CD14-positive monocyte (primary cell): ENCODE data around the gene ACVR1B. TPM values are rescaled to one million over a fixed set of nuclear protein-coding genes. Genes with fewer than 3 reads are reported as not detected.

Source experiments
- DNase-seq, 3 donors: peaks; one replicate each; pipeline ENCODE4 v3.0.0-alpha.2; 2011 to 2022
- H2AFZ ChIP-seq: 2 replicates; pipeline ENCODE4 v1.6.0; 2012; ENCODE audit warnings: mild to moderate bottlenecking, low read depth, low read length, inconsistent platforms; ENCODE audit not compliant: insufficient read depth, poor library complexity, severe bottlenecking
- H3K27ac ChIP-seq, 2 donors: 1 replicate in 1 of 2; 2 replicates in 1 of 2; pipeline ENCODE4 v1.5.1; 2012 to 2013; ENCODE audit warnings: low read length in 2 of 2, control low read depth in 1 of 2, inconsistent platforms in 1 of 2, low read depth in 1 of 2, mild to moderate bottlenecking in 1 of 2
- H3K27me3 ChIP-seq, 2 donors: one replicate each; pipeline versions ENCODE4 v1.6.0 to v1.6.1; 2011 to 2013; ENCODE audit warnings: low read length in 2 of 2; ENCODE audit not compliant: control insufficient read depth in 2 of 2, insufficient read depth in 2 of 2
- H3K36me3 ChIP-seq, 2 donors: replicated peaks in 1 of 2; 1 replicate in 1 of 2; 2 replicates in 1 of 2; pipeline versions ENCODE4 v1.5.1 to v1.6.1; 2012 to 2013; ENCODE audit warnings: low read length in 2 of 2, control low read depth in 1 of 2, inconsistent platforms in 1 of 2, mild to moderate bottlenecking in 1 of 2; ENCODE audit not compliant: insufficient read depth in 2 of 2, control insufficient read depth in 1 of 2
- H3K4me1 ChIP-seq, 2 donors: 1 replicate in 1 of 2; 2 replicates in 1 of 2; pipeline versions ENCODE4 v1.5.1 to v1.6.1; 2012 to 2013; ENCODE audit warnings: low read length in 2 of 2, control low read depth in 1 of 2, inconsistent platforms in 1 of 2, mild to moderate bottlenecking in 1 of 2, moderate library complexity in 1 of 2; ENCODE audit not compliant: insufficient read depth in 2 of 2, control insufficient read depth in 1 of 2
- H3K4me2 ChIP-seq: replicated peaks from 2 replicates; pipeline ENCODE3; 2012; ENCODE audit warnings: low read length, moderate library complexity, mild to moderate bottlenecking; ENCODE audit not compliant: poor library complexity, severe bottlenecking; ENCODE audit errors: extremely low read depth
- H3K4me3 ChIP-seq, 3 experiments: fragments of 200-600 bp in 1 of 3; sonication (generic) in 1 of 3; replicated peaks in 1 of 3; 1 replicate in 2 of 3; 2 replicates in 1 of 3; pipeline ENCODE4 v1.5.1; 2011 to 2013; ENCODE audit warnings: low read length in 3 of 3, mild to moderate bottlenecking in 3 of 3, control low read depth in 2 of 3, low read depth in 2 of 3, inconsistent platforms in 1 of 3, moderate library complexity in 1 of 3
- H3K79me2 ChIP-seq: 2 replicates; pipeline ENCODE4 v1.6.0; 2012; ENCODE audit warnings: mild to moderate bottlenecking, control low read depth, inconsistent platforms, low read length, moderate library complexity; ENCODE audit not compliant: insufficient read depth
- H3K9ac ChIP-seq: 2 replicates; pipeline ENCODE4 v1.6.0; 2017; ENCODE audit warnings: low read length, mild to moderate bottlenecking; ENCODE audit not compliant: insufficient read depth, poor library complexity, severe bottlenecking
- H3K9me3 ChIP-seq, 2 donors: replicated peaks in 1 of 2; 1 replicate in 1 of 2; 2 replicates in 1 of 2; pipeline versions ENCODE4 v1.5.1 to v1.6.1; 2012 to 2013; ENCODE audit warnings: low read length in 2 of 2, control low read depth in 1 of 2; ENCODE audit not compliant: control insufficient read depth in 1 of 2, insufficient read depth in 1 of 2
- H4K20me1 ChIP-seq: 2 replicates; pipeline ENCODE4 v1.6.0; 2012; ENCODE audit warnings: mild to moderate bottlenecking, low read length, control low read depth, moderate library complexity; ENCODE audit not compliant: insufficient read depth
- H3K27ac Mint-ChIP-seq, 7 donors: one replicate each; pipeline ENCODE4 v1.8.0; 2020; ENCODE audit warnings: mild to moderate bottlenecking in 7 of 7, mixed read lengths in 7 of 7, moderate library complexity in 6 of 7, inconsistent platforms in 2 of 7
- H3K27me3 Mint-ChIP-seq, 3 donors: one replicate each; pipeline ENCODE4 v1.8.0; 2021 to 2022; ENCODE audit warnings: low read depth in 3 of 3, mild to moderate bottlenecking in 3 of 3, mixed read lengths in 3 of 3, moderate library complexity in 3 of 3, inconsistent platforms in 1 of 3
- H3K36me3 Mint-ChIP-seq, 2 donors: one replicate each; pipeline ENCODE4 v1.8.0; 2020; ENCODE audit warnings: mixed read lengths in 2 of 2, inconsistent platforms in 1 of 2, mild to moderate bottlenecking in 1 of 2
- H3K4me1 Mint-ChIP-seq: one replicate; pipeline ENCODE4 v1.8.0; 2020; ENCODE audit warnings: mild to moderate bottlenecking, mixed read lengths
- H3K4me3 Mint-ChIP-seq, 2 donors: one replicate each; pipeline ENCODE4 v1.8.0; 2020; ENCODE audit warnings: mild to moderate bottlenecking in 2 of 2, mixed read lengths in 2 of 2, moderate library complexity in 1 of 2
- H3K9me3 Mint-ChIP-seq, 7 donors: one replicate each; pipeline ENCODE4 v1.8.0; 2020 to 2022; ENCODE audit warnings: mixed read lengths in 7 of 7, mild to moderate bottlenecking in 6 of 7, moderate library complexity in 6 of 7, inconsistent platforms in 2 of 7
- CTCF ChIP-seq: fragments of 200-600 bp; IDR thresholded peaks from one replicate; pipeline ENCODE4 v1.8.0; 2022; ENCODE audit warnings: antibody characterized with exemption, mild to moderate bottlenecking
- WGBS: methylation state at CpG from one replicate; pipeline ENCODE4 v1.1.5; 2013; ENCODE audit warnings: missing lambda C conversion rate; ENCODE audit not compliant: insufficient coverage; 5-methylcytosine and 5-hydroxymethylcytosine counted together
- intact Hi-C, 2 donors: fragments of 100-400 bp; cut with micrococcal nuclease; formaldehyde crosslinking; loops; one replicate each; pipeline versions ENCODE4 v1.15.0 to v1.15.1; 2023
- polyA plus RNA-seq, 3 donors: library from polyadenylated mRNA; depleted of rRNA in 1 of 3; unstranded in 2 of 3; stranded (reverse) in 1 of 3; fragments of 300-500 nt in 2 of 3; fragments of >200 nt in 1 of 3; fragmentation: Illumina TruSeq in 2 of 3; gene quantifications; 1 replicate in 2 of 3; 2 replicates in 1 of 3; pipeline ENCODE4 v1.2.3, GENCODE V29; 2012 to 2021

Gene ACVR1B
- polyA plus RNA-seq, 3 donors: 1.8 to 18.5 (median 3.9) TPM

DNA sequence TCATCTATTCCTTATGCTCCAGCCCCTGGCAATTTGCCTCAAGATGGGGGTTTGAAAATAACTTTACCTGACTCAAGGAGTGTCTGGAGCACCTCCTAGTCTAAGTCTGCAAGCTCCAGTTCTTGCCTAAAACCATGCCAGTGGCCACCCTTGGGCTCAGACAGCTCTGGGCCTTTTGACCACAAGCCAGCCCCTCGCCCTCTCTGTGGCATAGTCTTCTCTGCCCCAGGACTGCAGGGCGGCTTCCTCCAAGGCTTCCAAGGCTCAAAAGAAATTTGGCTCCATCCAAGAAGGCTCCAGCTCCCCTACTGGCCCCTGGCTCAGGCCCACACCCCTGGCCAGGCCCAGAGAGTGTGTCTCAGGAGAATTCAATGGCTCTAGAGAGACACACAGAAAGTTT is 29.4 kb upstream of the ACVR1B start:
- H3K9ac ChIP-seq: no peak overlapping the region
- H3K4me3 ChIP-seq: peak overlapping the region in 1 of 3 experiments; percentile 60
- no peak for DNase-seq
- intact Hi-C loops: loop anchor here (5.0 kb wide), 3 partner anchors 35 to 60 kb away; partner anchors contain the start of gene ANKRD33 (in 1 of the 2)
- no peaks in the 10 kb centered on the region for H3K27me3 ChIP-seq
- peak overlapping the region in 1 of 2 donors; percentile 71 for H3K4me3 Mint-ChIP-seq
- H3K79me2 ChIP-seq: no peaks in the 10 kb centered on the region
- H2AFZ ChIP-seq: peak overlapping the region; percentile 72
- H3K27me3 Mint-ChIP-seq: peaks cover 3 to 7% (median 4%) of the 10 kb centered on the region in 3 donors
- peaks cover 0 to 19% of the 10 kb centered on the region in 2 donors for H3K36me3 ChIP-seq
- 94% methylated on average over 2 of the region's 2 CpGs for WGBS
- H3K4me1 Mint-ChIP-seq: peaks cover 38% of the 10 kb centered on the region
- H4K20me1 ChIP-seq: no peaks in the 10 kb centered on the region
- H3K9me3 ChIP-seq: no peaks in the 10 kb centered on the region
- peak overlapping the region; percentile 89 to 92 for H3K27ac ChIP-seq
- peaks cover 0 to 3% (median 0%) of the 10 kb centered on the region in 7 donors for H3K9me3 Mint-ChIP-seq
- H3K4me1 ChIP-seq: peaks cover 21 to 25% of the 10 kb centered on the region in 2 donors
- H3K36me3 Mint-ChIP-seq: peaks cover 6 to 26% of the 10 kb centered on the region in 2 donors
- no peak for TF ChIP-seq CTCF
- peak overlapping the region; percentile 70 for H3K4me2 ChIP-seq
- peak overlapping the region; percentile 42 to 97 (median 93) for H3K27ac Mint-ChIP-seq

DNA sequence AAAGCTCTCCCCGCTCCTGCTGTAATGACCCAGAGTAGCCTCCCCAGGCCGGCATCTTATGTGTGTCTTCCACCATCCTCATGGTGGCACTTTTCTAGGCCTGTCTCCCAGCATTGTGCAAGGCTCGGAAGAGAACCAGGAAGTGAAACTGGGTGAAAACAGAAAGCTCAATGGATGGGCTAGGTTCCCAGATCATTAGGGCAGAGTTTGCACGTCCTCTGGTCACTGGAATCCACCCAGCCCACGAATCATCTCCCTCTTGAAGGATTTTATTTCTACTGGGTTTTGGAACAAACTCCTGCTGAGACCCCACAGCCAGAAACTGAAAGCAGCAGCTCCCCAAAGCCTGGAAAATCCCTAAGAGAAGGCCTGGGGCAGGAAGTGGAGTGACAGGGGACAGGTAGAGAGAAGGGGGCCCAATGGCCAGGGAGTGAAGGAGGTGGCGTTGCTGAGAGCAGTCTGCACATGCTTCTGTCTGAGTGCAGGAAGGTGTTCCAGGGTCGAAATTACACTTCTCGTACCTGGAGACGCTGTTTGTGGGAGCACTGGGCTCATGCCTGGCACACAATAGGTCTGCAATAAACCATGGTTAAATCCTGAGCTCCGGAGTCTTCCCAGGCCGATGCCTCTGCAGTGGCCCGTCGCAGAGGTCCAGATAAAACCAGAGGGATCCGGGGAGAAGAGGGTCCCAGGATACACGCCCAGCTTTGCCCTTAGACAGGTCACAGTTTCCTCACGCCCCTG is 28.6 kb upstream of the ACVR1B start:
- peak overlapping the region in 1 of 3 experiments; percentile 60 for H3K4me3 ChIP-seq
- H3K4me3 Mint-ChIP-seq: peak overlapping the region; percentile 59 to 83
- intact Hi-C loops: loop anchor here (5.0 kb wide), 3 partner anchors 34 to 59 kb away; partner anchors contain the start of gene ANKRD33 (in 1 of the 2)

More for the DNA sequence above, 28.6 kb upstream of the ACVR1B start:
- Mint-ChIP-seq H3K4me1 (peaks cover 38% of the 10 kb centered on the region), H3K27me3 (peaks cover 2 to 4% (median 3%) of the 10 kb centered on the region in 3 donors), H3K27ac (peak overlapping the region; percentile 93 to 98 (median 96)), H3K36me3 (peaks cover 6 to 18% of the 10 kb centered on the region in 2 donors), H3K9me3 (peaks cover 0 to 3% (median 0%) of the 10 kb centered on the region in 7 donors)
- DNase-seq: peak; percentile 91 to 96 (median 95)
- WGBS: 50% methylated on average over 13 of the region's 16 CpGs
- H3K4me2 ChIP-seq: peak overlapping the region; percentile 70
- no peaks in the 10 kb centered on the region for H3K27me3 ChIP-seq
- H3K9me3 ChIP-seq: no peaks in the 10 kb centered on the region
- TF ChIP-seq CTCF: no peak
- H4K20me1 ChIP-seq: no peaks in the 10 kb centered on the region
- H3K27ac ChIP-seq: peak overlapping the region; percentile 89 to 92
- no peaks in the 10 kb centered on the region for H3K79me2 ChIP-seq
- peak overlapping the region; percentile 42 for H3K9ac ChIP-seq
- peaks cover 0 to 19% of the 10 kb centered on the region in 2 donors for H3K36me3 ChIP-seq
- peaks cover 21 to 25% of the 10 kb centered on the region in 2 donors for H3K4me1 ChIP-seq
- peak overlapping the region; percentile 72 for H2AFZ ChIP-seq
